MCF 10A (cell line): ENCODE results near the gene LRRC10B. TPM values are rescaled to one million over a fixed set of nuclear protein-coding genes. Genes with fewer than 3 reads are reported as not detected.

Experiments used
- BruUV-seq: library from RNA; stranded (reverse); fragments of 400-500 nt; replicated peaks from 2 replicates; lab custom pipeline; 2021; lab: Mats Ljungman, UMichigan
- CTCF ChIA-PET: fragments of 300-600 bp; sonication (Branson Sonifier 250); formaldehyde crosslinking; extraction: SDS; loops from one replicate; lab custom pipeline; 2021; ENCODE audit warnings: antibody characterized with exemption, inconsistent platforms; lab: Yijun Ruan, JAX
- POLR2A ChIA-PET: fragments of 300-600, 350-650 bp; sonication (Branson Sonifier 250); formaldehyde crosslinking; extraction: SDS; loops from one replicate; lab custom pipeline; 2020; ENCODE audit warnings: antibody characterized with exemption, inconsistent platforms; lab: Yijun Ruan, JAX
- DNase-seq: peaks from one replicate; pipeline ENCODE4 v3.0.0-alpha.2; 2018; ENCODE audit not compliant: unreplicated experiment
- H3K27ac Mint-ChIP-seq: one replicate; pipeline ENCODE4 v1.8.0; 2022; ENCODE audit warnings: mild to moderate bottlenecking, low read depth, mixed read lengths; ENCODE audit not compliant: unreplicated experiment
- H3K27me3 Mint-ChIP-seq: one replicate; pipeline ENCODE4 v1.8.0; 2022; ENCODE audit warnings: mixed read lengths; ENCODE audit not compliant: insufficient read depth, unreplicated experiment
- H3K36me3 Mint-ChIP-seq: one replicate; pipeline ENCODE4 v1.8.0; 2022; ENCODE audit warnings: mild to moderate bottlenecking, moderate library complexity, mixed read lengths; ENCODE audit not compliant: insufficient read depth, unreplicated experiment
- H3K4me1 Mint-ChIP-seq: one replicate; pipeline ENCODE4 v1.8.0; 2022; ENCODE audit warnings: mixed read lengths; ENCODE audit not compliant: insufficient read depth, unreplicated experiment
- H3K4me3 Mint-ChIP-seq: one replicate; pipeline ENCODE4 v1.8.0; 2022; ENCODE audit warnings: mild to moderate bottlenecking, moderate library complexity, mixed read lengths; ENCODE audit not compliant: unreplicated experiment
- H3K9me3 Mint-ChIP-seq: one replicate; pipeline ENCODE4 v1.8.0; 2022; ENCODE audit warnings: mixed read lengths; ENCODE audit not compliant: unreplicated experiment
- intact Hi-C: fragments of 100-400 bp; cut with micrococcal nuclease; formaldehyde crosslinking; loops from 2 replicates; pipeline ENCODE4 v1.14.1; 2022
- total RNA-seq: library from RNA; stranded (reverse); gene quantifications from 2 replicates; pipeline ENCODE4 v1.2.3, GENCODE V29; 2022
- TF ChIP-seq, protein P1 (sequence below): fragments of 200-600 bp; IDR thresholded peaks from one replicate; pipeline ENCODE4 v1.8.0; 2022; ENCODE audit warnings: antibody characterized with exemption, mild to moderate bottlenecking; ENCODE audit not compliant: unreplicated experiment

LRRC10B gene
- total RNA-seq, 1 experiment from 2014 or later: not detected

DNA sequence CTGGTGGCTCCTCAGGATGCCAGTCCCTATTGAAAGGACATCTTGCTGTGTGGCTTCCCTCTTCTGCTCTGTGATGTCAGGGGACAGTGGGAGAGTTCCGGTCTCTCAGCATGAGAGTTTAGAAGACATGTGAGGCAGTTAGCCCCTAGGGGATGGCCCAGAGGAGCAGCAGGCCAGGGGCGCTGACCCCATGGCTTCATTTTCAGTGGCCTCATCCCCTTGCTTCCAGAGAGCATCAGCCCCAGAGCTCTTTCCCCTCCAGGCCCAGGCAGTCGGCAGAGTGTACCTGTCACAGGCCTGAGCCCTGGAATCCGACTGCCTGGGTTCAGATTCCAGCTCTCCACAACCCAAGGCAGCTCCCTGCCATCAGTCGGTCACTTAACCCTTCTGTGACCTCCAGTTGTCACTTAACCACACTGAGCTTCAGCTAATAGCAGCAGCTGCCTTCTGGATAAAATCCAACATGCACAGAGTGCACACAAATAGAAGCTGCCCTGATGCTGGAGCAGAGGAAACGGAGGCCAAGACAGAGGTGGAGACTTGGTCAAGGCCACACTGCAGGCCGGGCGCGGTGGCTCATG lies 14.1 kb upstream of the LRRC10B start:
- intact Hi-C loops: no loop called here
- ChIA-PET CTCF (interaction anchor here (0.8 to 2.2 kb wide), 7 partner anchors 17 to 144 kb away, joined by 3 to 12 read pairs (median 3); no protein-coding TSS in a partner anchor), POLR2A (no interaction called here)
- H3K9me3 Mint-ChIP-seq: no peaks in the 10 kb centered on the region
- no peak for DNase-seq
- TF ChIP-seq, protein P1, sequence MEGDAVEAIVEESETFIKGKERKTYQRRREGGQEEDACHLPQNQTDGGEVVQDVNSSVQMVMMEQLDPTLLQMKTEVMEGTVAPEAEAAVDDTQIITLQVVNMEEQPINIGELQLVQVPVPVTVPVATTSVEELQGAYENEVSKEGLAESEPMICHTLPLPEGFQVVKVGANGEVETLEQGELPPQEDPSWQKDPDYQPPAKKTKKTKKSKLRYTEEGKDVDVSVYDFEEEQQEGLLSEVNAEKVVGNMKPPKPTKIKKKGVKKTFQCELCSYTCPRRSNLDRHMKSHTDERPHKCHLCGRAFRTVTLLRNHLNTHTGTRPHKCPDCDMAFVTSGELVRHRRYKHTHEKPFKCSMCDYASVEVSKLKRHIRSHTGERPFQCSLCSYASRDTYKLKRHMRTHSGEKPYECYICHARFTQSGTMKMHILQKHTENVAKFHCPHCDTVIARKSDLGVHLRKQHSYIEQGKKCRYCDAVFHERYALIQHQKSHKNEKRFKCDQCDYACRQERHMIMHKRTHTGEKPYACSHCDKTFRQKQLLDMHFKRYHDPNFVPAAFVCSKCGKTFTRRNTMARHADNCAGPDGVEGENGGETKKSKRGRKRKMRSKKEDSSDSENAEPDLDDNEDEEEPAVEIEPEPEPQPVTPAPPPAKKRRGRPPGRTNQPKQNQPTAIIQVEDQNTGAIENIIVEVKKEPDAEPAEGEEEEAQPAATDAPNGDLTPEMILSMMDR: no peak
- no peaks in the 10 kb centered on the region for H3K4me1 Mint-ChIP-seq
- BruUV-seq: no TSS peak
- no peak overlapping the region for H3K27ac Mint-ChIP-seq
- H3K4me3 Mint-ChIP-seq: no peak overlapping the region
- H3K36me3 Mint-ChIP-seq: no peaks in the 10 kb centered on the region
- H3K27me3 Mint-ChIP-seq: no peaks in the 10 kb centered on the region

- no peak for DNase-seq
- Mint-ChIP-seq H3K4me3 (no peak overlapping the region), H3K27ac (no peak overlapping the region), H3K9me3 (no peaks in the 10 kb centered on the region), H3K4me1 (no peaks in the 10 kb centered on the region), H3K36me3 (no peaks in the 10 kb centered on the region), H3K27me3 (no peaks in the 10 kb centered on the region)
- CTCF ChIA-PET: interaction anchor here (0.6 to 2.2 kb wide), 6 partner anchors 14 to 203 kb away, joined by 3 to 12 read pairs (median 4); no protein-coding TSS in a partner anchor
- TF ChIP-seq, protein P1: no peak
- POLR2A ChIA-PET: no interaction called here
- intact Hi-C loops: no loop called here
- no TSS peak for BruUV-seq
Observed at GRCh38 chr11:61495801-61496601, 12.5 kb upstream of the LRRC10B start.

- Mint-ChIP-seq H3K27ac (no peak overlapping the region), H3K4me3 (no peak overlapping the region), H3K4me1 (no peaks in the 10 kb centered on the region), H3K27me3 (no peaks in the 10 kb centered on the region), H3K9me3 (no peaks in the 10 kb centered on the region), H3K36me3 (no peaks in the 10 kb centered on the region)
- BruUV-seq: no TSS peak
- CTCF ChIA-PET: interaction anchor here (0.6 kb wide), 1 partner anchor 20 kb away, joined by 3 read pairs; no protein-coding TSS in a partner anchor
- intact Hi-C loops: no loop called here
- POLR2A ChIA-PET: no interaction called here
- DNase-seq: no peak
- TF ChIP-seq, protein P1: no peak
Observed at GRCh38 chr11:61496602-61497400, 11.7 kb upstream of the LRRC10B start.

DNA sequence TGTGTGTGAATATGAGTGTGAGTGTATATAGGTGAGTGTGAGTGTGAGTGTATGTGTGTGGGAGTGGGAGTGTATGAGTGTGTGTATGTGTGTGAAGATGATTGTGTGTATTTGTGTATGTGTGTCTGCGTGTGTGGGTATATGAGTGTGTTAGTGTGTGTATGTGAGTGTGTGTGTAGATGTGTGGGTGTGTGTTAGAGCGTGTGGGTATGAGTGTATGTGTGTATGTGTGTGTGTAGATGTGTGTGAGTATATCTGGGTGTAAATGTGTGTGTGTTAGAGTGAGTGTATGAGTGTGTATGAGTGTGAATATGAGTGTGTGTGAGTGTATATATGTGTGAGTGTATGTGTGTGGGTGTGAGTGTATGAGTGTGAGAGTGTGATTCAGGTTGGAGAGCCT lies 11.1 kb upstream of the LRRC10B start:
- Mint-ChIP-seq H3K27ac (no peak overlapping the region), H3K9me3 (no peaks in the 10 kb centered on the region), H3K4me1 (no peaks in the 10 kb centered on the region), H3K36me3 (no peaks in the 10 kb centered on the region), H3K27me3 (no peaks in the 10 kb centered on the region), H3K4me3 (no peak overlapping the region)
- no peak for DNase-seq
- TF ChIP-seq, protein P1: no peak
- intact Hi-C loops: no loop called here
- no TSS peak for BruUV-seq
- ChIA-PET POLR2A (no interaction called here), CTCF (no interaction called here)
